ENCODE measurements around the gene ZNF654.

DNA sequence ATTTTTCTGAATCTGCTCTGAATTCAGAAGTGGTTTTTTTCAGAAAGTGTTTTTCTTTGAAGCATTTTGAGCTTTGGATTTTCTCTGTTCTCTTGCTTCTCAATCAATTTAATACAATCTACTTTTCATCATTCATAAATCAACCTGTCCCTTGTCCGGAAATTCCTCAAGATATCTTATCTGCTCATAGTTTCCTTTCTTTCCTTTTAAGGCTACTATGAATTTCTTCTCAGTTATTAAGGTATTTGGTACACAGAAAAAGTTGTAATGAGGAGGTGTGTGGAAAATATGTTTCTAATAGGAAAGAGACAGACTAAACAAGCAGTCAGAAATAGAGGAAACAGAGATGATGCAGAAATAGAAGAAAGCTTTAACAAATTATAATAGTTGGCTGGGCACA is 14.6 kb upstream of the ZNF654 start:
- no peak for TF ChIP-seq CTCF (IDR thresholded peaks at IDR 0.05; ENCODE audit: low read length)
- TF ChIP-seq EZH2phosphoT487 (IDR thresholded peaks at IDR 0.05; ENCODE audit: low read length) = no peak
- TF ChIP-seq EZH2 (optimal IDR thresholded peaks at IDR 0.05; ENCODE audit: low read depth, low read length) = no peak

Measured in MM.1S (cell line).